Peyer's patch (tissue), 4 donors: ENCODE results near the gene GPLD1. TPM values are rescaled to one million over a fixed set of nuclear protein-coding genes. Genes with fewer than 3 reads are reported as not detected.
A peak's percentile ranks its signal among the peaks of the same experiment; 100 is the strongest.

Experiments
- DNase-seq, 3 donors: peaks; one replicate each; pipeline ENCODE4 v3.0.0-alpha.2; 2017 to 2019
- H3K27ac ChIP-seq, 4 donors: fragments of 200-600 bp; sonication (generic); one replicate each; pipeline ENCODE4 v1.5.1; 2016 to 2019
- H3K27me3 ChIP-seq, 2 donors: fragments of 200-600 bp; sonication (generic); one replicate each; pipeline ENCODE4 v1.5.1; 2019
- H3K36me3 ChIP-seq, 3 donors: fragments of 200-600 bp; sonication (generic); one replicate each; pipeline ENCODE4 v1.5.1; 2016 to 2019
- H3K4me1 ChIP-seq, 4 donors: fragments of 200-600 bp; sonication (generic); one replicate each; pipeline ENCODE4 v1.5.1; 2016 to 2019
- H3K4me3 ChIP-seq, 4 donors: fragments of 200-600 bp; sonication (generic); 1 replicate in 3 of 4; 2 replicates in 1 of 4; pipeline ENCODE4 v1.5.1; 2016 to 2019; ENCODE audit warnings: mild to moderate bottlenecking in 1 of 4
- H3K9me3 ChIP-seq, 4 donors: fragments of 200-600 bp; sonication (generic); one replicate each; pipeline ENCODE4 v1.5.1; 2016 to 2019; ENCODE audit warnings: mild to moderate bottlenecking in 1 of 4
- POLR2A ChIP-seq, 2 donors: fragments of 450-650 bp; IDR thresholded peaks; one replicate each; pipeline ENCODE4 v1.5.1; 2017; ENCODE audit warnings: antibody characterized with exemption in 2 of 2, mild to moderate bottlenecking in 2 of 2, moderate library complexity in 2 of 2
- total RNA-seq, 4 donors: library from RNA; depleted of rRNA; stranded (reverse); fragments of >200 nt; gene quantifications; one replicate each; pipeline ENCODE4 v1.1.0, GENCODE V29; 2016
- TF ChIP-seq, protein P1 (sequence below), 6 experiments: fragments of 450-650 bp in 4 of 6; fragments of 200-600 bp in 2 of 6; sonication (generic) in 1 of 6; IDR thresholded peaks; one replicate each; pipeline ENCODE4 v1.5.1; 2017 to 2019; ENCODE audit warnings: antibody characterized with exemption in 6 of 6, mild to moderate bottlenecking in 3 of 6, moderate library complexity in 1 of 6

GPLD1 gene
- total RNA-seq, 4 donors from 2014 or later: 2.1 TPM; not detected in 3

- TF ChIP-seq, protein P1, sequence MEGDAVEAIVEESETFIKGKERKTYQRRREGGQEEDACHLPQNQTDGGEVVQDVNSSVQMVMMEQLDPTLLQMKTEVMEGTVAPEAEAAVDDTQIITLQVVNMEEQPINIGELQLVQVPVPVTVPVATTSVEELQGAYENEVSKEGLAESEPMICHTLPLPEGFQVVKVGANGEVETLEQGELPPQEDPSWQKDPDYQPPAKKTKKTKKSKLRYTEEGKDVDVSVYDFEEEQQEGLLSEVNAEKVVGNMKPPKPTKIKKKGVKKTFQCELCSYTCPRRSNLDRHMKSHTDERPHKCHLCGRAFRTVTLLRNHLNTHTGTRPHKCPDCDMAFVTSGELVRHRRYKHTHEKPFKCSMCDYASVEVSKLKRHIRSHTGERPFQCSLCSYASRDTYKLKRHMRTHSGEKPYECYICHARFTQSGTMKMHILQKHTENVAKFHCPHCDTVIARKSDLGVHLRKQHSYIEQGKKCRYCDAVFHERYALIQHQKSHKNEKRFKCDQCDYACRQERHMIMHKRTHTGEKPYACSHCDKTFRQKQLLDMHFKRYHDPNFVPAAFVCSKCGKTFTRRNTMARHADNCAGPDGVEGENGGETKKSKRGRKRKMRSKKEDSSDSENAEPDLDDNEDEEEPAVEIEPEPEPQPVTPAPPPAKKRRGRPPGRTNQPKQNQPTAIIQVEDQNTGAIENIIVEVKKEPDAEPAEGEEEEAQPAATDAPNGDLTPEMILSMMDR (IDR thresholded peaks at IDR 0.05): no peak
- no peak for TF ChIP-seq POLR2A (IDR thresholded peaks at IDR 0.05)
- Histone ChIP-seq H3K36me3 (peaks cover 0 to 70% (median 0%) of the 10 kb centered on the region in 3 donors), H3K27ac (no peak overlapping the region), H3K9me3 (no peaks in the 10 kb centered on the region), H3K27me3 (no peaks in the 10 kb centered on the region), H3K4me3 (no peak overlapping the region), H3K4me1 (no peaks in the 10 kb centered on the region)
- no peak for DNase-seq
These were observed 78.8 kb downstream of the GPLD1 start for GRCh38 chr6:24410622-24411021.

DNA sequence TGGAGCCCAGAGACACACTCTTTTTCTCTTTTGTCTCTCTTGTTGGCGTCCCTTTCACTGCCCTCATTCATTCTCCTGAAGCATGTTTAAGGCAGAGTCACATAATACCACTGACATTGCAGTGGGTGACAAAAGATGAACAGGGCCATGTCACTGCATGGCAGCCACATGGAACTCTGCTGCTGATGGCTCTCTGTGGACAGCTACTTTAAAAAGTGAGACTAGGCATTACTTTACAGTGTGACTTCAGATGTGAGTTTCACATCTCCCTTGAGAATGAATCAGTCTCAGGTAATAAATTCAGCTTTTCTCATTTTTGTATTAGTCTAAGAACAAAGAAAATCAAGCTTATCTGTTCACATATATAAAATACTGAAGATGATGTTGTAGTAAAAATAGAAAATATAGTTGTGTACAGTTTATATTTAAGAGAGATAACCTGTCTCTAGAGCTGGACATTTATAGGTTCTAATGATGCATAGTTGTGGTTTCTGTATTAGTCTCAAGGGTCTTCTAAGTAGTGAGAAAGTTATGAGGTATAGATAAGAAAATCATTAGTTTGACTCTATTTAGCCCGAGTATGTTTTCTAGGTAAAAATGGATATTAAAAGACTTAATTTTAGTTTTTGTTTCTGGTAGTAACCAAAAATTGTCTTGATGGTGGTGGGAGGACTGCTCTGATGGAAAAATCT, 80.5 kb downstream of the GPLD1 start:
- Histone ChIP-seq H3K4me3 (no peak overlapping the region), H3K4me1 (peaks cover 0 to 6% (median 3%) of the 10 kb centered on the region in 4 donors), H3K36me3 (peaks cover 0 to 59% (median 0%) of the 10 kb centered on the region in 3 donors), H3K27ac (no peak overlapping the region), H3K27me3 (no peaks in the 10 kb centered on the region), H3K9me3 (no peaks in the 10 kb centered on the region)
- TF ChIP-seq, protein P1 (IDR thresholded peaks at IDR 0.05): no peak
- TF ChIP-seq POLR2A (IDR thresholded peaks at IDR 0.05): no peak
- DNase-seq: no peak

- TF ChIP-seq, protein P1 (IDR thresholded peaks at IDR 0.05): no peak
- TF ChIP-seq POLR2A (IDR thresholded peaks at IDR 0.05): no peak
- peaks cover 0 to 14% (median 4%) of the 10 kb centered on the region in 4 donors for H3K4me1 ChIP-seq
- DNase-seq: no peak
- H3K27me3 ChIP-seq: no peaks in the 10 kb centered on the region
- no peaks in the 10 kb centered on the region for H3K9me3 ChIP-seq
- no peak overlapping the region for H3K4me3 ChIP-seq
- H3K27ac ChIP-seq: no peak overlapping the region
- peaks cover 0 to 27% (median 0%) of the 10 kb centered on the region in 3 donors for H3K36me3 ChIP-seq
These were observed 84.1 kb downstream of the GPLD1 start for GRCh38 chr6:24405262-24405661.

DNA sequence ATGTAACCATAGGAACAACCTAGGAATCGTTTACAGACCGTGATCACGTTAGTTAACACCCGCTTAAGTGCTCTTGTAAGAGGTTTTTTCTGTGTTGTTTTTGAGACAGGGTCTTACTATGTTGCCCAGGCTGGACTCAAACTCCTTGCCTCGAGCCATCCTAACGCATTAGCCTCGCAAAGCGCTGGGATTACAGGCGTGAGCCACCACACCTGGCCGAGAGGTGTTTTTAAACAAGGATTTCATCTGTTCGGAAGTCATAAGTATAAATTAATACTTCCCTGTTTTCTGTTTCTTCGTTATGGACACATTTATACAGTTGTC, 85.9 kb downstream of the GPLD1 start:
- Histone ChIP-seq H3K9me3 (no peaks in the 10 kb centered on the region), H3K36me3 (peaks cover 0 to 12% (median 0%) of the 10 kb centered on the region in 3 donors), H3K4me1 (peaks cover 0 to 14% (median 4%) of the 10 kb centered on the region in 4 donors), H3K27me3 (no peaks in the 10 kb centered on the region), H3K4me3 (peak overlapping the region; percentile 72 to 99 (median 86)), H3K27ac (peak overlapping the region; percentile 63 to 83 (median 71))
- TF ChIP-seq, protein P1 (IDR thresholded peaks at IDR 0.05): no peak
- TF ChIP-seq POLR2A (IDR thresholded peaks at IDR 0.05): no peak
- no peak for DNase-seq

GRCh38 chr6:24402697-24403500, 86.5 kb downstream of the GPLD1 start, which contains the start of gene MRS2:
Gene MRS2 (plus strand): TSS chr6:24402936. CDS start chr6:24403047, 111 bp downstream.
- Histone ChIP-seq H3K4me3 (peak within 1 kb of the TSS; percentile 72 to 99 (median 86)), H3K27me3 (no peaks in the 10 kb centered on the region), H3K4me1 (peaks cover 0 to 14% (median 4%) of the 10 kb centered on the region in 4 donors), H3K27ac (peak within 1 kb of the TSS; percentile 63 to 83 (median 71)), H3K36me3 (peaks cover 0 to 9% (median 0%) of the 10 kb centered on the region in 3 donors), H3K9me3 (no peaks in the 10 kb centered on the region)
- DNase-seq: peak; percentile 79 to 95 (median 91)
- TF ChIP-seq, protein P1 (IDR thresholded peaks at IDR 0.05): no peak
- TF ChIP-seq POLR2A (IDR thresholded peaks at IDR 0.05): peak; percentile 83 to 85
